HEK293 (cell line): ENCODE measurements around the gene UTP4.

Experiments
- TCF7L2 ChIP-seq: IDR thresholded peaks from 2 replicates; pipeline ENCODE4 v1.6.1; 2011; ENCODE audit warnings: low read depth, mild to moderate bottlenecking, inconsistent platforms, low read length, moderate library complexity, borderline replicate concordance
- ZNF571 ChIP-seq: fragments of 450-650 bp; formaldehyde crosslinking; IDR thresholded peaks from 2 replicates; pipeline ENCODE4 v1.5.0; 2017; ENCODE audit warnings: missing biosample characterization, missing genetic modification characterization
- TF ChIP-seq, protein P1 (sequence below): fragments of 450-650 bp; formaldehyde crosslinking; IDR thresholded peaks from 2 replicates; pipeline ENCODE4 v1.5.1; 2016; ENCODE audit warnings: missing biosample characterization, missing genetic modification characterization

DNA sequence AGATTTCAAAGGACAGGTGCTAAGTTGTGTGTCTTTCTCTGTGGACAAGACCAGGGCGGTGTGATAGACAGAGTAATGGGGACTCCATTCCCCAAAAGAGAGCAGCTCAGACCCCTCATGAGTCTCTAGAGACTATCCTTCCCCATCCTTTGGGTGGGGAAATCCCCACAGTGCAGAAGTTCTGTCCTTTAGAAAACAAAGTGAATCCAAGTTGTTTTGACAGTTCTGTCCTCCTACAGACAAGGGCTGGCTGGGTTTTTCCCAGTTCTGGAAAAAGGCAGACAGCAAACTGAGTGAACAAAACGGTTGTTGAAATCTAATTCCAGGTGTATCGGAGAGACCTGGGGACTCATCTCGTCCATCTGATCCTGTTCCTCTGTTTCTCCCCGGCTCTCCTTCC is 37.9 kb upstream of the UTP4 start:
- TF ChIP-seq ZNF571 (tag by site-specific recombination) (no peak), TCF7L2 (no peak)
- TF ChIP-seq, protein P1, sequence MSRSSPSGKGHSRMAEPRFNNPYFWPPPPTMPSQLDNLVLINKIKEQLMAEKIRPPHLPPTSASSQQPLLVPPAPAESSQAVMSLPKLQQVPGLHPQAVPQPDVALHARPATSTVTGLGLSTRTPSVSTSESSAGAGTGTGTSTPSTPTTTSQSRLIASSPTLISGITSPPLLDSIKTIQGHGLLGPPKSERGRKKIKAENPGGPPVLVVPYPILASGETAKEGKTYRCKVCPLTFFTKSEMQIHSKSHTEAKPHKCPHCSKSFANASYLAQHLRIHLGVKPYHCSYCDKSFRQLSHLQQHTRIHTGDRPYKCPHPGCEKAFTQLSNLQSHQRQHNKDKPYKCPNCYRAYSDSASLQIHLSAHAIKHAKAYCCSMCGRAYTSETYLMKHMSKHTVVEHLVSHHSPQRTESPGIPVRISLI: no peak
